GM18520 (cell line): ENCODE results near the gene PRLR.

Experiments used
- ATAC-seq: cut with Tn5 transposase; IDR thresholded peaks from one replicate; pipeline ENCODE4 v1.9.1; 2021; ENCODE audit not compliant: unreplicated experiment

The PRLR gene

GRCh38 chr5:35162848-35163709 lies 67.2 kb downstream of the PRLR start:
- ATAC-seq, result no peak

- ATAC-seq, result no peak
Measured at GRCh38 chr5:35161652-35162273, 68.5 kb downstream of the PRLR start.

- no peak for ATAC-seq
Measured at GRCh38 chr5:35160486-35161116, 69.7 kb downstream of the PRLR start.

GRCh38 chr5:35159370-35159742 lies 70.9 kb downstream of the PRLR start:
- ATAC-seq, result no peak

- ATAC-seq, result no peak
Measured at GRCh38 chr5:35158622-35159369, 71.5 kb downstream of the PRLR start.

GRCh38 chr5:35158204-35158603 lies 72.1 kb downstream of the PRLR start:
- no peak for ATAC-seq

GRCh38 chr5:35153375-35153932 lies 76.8 kb downstream of the PRLR start:
- ATAC-seq, result no peak

- no peak for ATAC-seq
Measured at GRCh38 chr5:35152733-35153132, 77.6 kb downstream of the PRLR start.

- no peak for ATAC-seq
Measured at GRCh38 chr5:35151146-35151920, 79.0 kb downstream of the PRLR start.

GRCh38 chr5:35149041-35149440 lies 81.2 kb downstream of the PRLR start:
- no peak for ATAC-seq

- ATAC-seq, result no peak
Measured at GRCh38 chr5:35146406-35146805, 83.9 kb downstream of the PRLR start.

GRCh38 chr5:35145691-35146317 lies 84.5 kb downstream of the PRLR start:
- ATAC-seq, result no peak

- no peak for ATAC-seq
Measured at GRCh38 chr5:35145012-35145411, 85.3 kb downstream of the PRLR start.

- ATAC-seq, result no peak
Measured at GRCh38 chr5:35143841-35144240, 86.4 kb downstream of the PRLR start.

GRCh38 chr5:35141739-35142138 lies 88.5 kb downstream of the PRLR start:
- ATAC-seq, result no peak

GRCh38 chr5:35138232-35138631 lies 92.1 kb downstream of the PRLR start:
- ATAC-seq, result no peak

GRCh38 chr5:35136386-35136785 lies 93.9 kb downstream of the PRLR start:
- ATAC-seq, result no peak

- no peak for ATAC-seq
Measured at GRCh38 chr5:35135239-35135700, 95.0 kb downstream of the PRLR start.

- ATAC-seq, result no peak
Measured at GRCh38 chr5:35134278-35135030, 95.8 kb downstream of the PRLR start.
